NCI-H2196 (cell line): ENCODE measurements around the gene HMG20A.

Experiments
- DNase-seq: peaks from one replicate; lab custom pipeline; 2025; ENCODE audit not compliant: unreplicated experiment; lab: John Stamatoyannopoulos, UW

Gene HMG20A

DNA sequence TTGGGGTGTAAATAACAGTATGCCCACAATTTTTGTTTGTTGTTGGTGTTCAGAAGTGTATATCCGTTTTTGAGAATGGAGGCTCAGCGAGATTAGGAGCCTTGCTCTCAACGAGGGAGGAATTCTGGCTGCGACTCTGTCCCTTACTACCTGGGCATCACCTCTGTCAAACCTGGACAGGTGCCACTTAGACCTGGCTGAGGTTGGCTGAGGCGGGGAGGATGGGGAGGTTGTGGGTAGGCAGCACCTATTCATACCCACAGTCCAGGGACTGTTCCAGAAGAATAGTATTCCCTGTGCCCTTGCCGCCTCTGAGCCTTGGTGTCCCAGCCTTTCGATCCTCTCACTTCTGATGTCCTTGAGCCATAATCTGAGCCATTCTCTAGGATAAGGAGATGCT is 112.2 kb downstream of the HMG20A start:
- DNase-seq = no peak

DNA sequence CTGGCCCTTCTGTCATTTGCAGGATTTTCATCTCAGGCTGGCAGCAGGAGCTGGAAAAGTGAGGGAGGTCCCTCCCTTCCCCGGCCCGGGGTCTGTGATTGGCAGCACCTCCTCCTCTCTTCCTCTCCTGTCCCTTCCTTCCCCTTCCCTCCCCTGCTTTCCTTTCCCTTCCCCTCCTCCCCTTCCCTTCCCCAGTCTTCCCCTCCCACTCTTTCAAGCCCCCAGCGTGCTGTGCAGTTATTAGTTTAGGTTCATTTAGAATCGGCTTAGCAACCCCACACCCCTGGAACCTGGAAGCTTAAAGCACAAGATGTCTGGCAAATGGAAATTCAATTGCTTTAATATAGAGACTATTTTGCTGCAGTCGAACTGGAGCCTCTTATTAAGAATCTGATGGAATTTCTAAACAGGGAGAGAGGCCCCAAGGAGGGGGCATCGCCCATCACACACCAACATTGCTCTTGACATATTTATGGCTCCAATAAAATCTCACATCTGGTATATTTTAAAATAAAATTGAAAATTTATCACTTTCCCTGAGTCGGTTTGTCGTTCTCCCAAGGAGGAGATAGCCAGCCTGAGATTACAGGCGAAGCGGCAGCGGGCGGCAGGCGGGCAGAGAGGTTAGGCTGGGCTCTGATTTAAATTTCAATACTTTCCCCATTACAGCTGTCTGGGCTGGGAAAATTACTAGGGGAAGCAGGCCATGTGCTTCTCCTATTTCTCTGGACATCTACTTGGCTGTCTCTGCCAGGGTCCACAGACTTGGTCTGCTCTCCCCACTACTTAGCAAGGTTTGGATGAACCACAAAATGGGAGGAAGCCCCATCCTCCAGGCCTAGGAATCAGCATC is 113.1 kb downstream of the HMG20A start:
- no peak for DNase-seq
